HG03571 (cell line): Measurements from ENCODE around the gene NUCKS1.

ENCODE experiments used
- ATAC-seq: cut with Tn5 transposase; IDR thresholded peaks from one replicate; pipeline ENCODE4 v1.9.1; 2021; ENCODE audit not compliant: unreplicated experiment

NUCKS1 gene

DNA sequence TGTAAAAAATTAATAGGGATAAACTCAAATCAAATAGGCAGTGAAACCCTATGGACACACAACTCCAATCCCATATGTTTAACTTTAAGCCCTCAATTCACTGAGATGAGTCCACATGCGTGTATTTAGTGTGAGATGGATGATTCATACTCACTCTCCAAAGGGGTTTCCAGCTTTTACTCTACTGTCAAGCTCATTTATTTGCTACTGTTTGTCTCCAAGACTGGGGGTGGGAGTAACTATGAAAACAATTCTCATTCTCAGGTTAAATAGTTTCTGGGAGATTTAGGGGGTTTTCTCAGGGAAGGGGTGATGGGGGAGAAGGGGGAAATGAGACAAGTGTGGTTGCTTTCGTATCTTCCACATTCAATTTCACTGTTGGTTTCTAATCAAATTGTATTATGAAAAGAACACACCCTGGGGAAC, 22.6 kb upstream of the NUCKS1 start:
- ATAC-seq = peak; percentile 26

DNA sequence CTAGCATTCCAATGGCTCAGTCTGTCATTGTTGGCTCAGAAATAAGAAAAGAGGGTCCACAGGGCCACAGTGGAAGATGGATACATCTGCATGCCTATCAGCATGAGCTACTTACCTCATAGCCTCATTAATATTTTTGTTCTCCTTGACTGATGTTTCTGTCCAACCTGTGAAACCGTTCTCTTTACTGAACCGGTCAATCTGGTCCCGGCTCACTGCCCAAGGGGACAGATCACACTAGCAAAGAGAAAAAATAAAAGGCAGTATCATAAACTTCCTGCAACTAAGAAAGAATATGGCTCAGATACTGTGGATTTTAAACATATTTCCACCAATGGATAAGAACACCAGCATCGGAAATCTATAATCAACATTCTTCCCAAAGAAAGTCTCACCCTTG, 20.6 kb upstream of the NUCKS1 start:
- no peak for ATAC-seq

GRCh38 chr1:205769641-205770365, 19.8 kb upstream of the NUCKS1 start:
- no peak for ATAC-seq

DNA sequence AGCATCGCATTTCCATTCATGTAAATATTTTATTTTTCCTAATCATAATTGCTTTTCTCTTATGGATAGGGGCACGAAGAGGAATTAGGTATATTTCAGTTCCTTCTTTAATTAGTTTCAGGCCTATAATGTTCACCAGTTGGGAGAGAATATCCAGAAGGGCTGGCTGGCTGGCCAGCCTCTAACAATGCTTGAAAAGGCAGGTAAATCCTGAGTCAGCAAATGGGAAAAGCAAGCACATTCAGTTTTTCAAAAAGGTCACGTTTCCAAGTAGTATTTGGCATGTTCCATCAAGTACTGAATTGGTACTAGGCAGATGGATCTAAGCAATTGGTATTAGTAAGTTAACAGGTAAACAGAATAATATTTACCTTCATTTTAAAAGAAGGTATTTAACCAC, 17.3 kb upstream of the NUCKS1 start:
- ATAC-seq = no peak

- ATAC-seq = no peak
These were observed 16.6 kb upstream of the NUCKS1 start for GRCh38 chr1:205766570-205766969.

GRCh38 chr1:205766038-205766437, 16.1 kb upstream of the NUCKS1 start:
- no peak for ATAC-seq

GRCh38 chr1:205764578-205764977, 14.6 kb upstream of the NUCKS1 start:
- no peak for ATAC-seq

- no peak for ATAC-seq
These were observed 14.0 kb upstream of the NUCKS1 start for GRCh38 chr1:205763980-205764379.

DNA sequence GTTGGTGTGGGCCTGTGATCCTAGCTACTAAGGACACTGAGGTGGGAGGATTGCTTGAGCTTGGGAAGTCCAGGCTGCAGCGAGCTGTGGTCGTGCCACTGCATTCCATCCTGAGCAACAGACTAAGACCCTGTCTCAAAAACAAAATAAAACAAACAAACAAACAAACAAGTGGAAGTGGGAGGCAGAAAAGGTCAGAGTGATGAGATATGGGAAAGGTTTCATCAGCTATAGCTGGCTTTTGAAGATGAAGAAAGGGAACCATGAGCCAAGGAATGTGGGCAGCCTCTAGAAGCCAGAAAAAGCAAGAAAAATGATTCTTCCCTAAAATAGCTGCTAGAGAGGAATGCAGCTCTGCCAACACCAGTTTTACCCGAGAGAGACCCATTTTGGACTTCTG, 10.6 kb upstream of the NUCKS1 start:
- ATAC-seq = no peak

- no peak for ATAC-seq
These were observed 6.6 kb upstream of the NUCKS1 start for GRCh38 chr1:205756552-205756951.

- ATAC-seq = no peak
These were observed 4.9 kb upstream of the NUCKS1 start for GRCh38 chr1:205754857-205755256.

DNA sequence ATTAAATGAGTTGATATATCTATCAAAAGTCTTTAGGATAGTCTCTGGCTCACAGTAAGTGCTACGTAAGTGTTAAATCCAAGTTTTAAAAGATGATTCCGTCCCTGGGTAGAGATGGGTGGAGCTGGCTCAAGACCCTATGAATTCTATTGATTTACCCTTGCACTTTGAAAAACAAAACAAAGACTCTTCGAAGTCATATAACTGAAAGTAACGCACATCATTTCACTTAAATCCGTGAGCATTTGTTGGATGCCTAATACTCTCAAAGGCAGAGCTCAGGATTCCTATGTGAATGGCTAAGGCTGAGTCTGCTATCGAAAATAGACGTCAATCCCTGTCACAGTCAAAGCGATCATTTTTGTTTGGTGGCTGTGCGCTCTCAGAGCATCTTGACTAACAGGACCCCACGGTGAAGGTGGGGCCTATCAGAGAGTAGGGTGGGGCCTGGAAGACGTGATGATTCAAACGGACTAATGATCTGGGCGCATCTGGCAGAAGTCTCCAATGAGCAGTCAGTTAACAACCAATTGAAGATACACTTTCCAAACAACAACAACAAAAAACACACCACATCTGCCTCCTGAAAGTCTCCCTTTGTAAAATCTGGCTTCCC, 1.2 kb upstream of the NUCKS1 start:
- no peak for ATAC-seq

DNA sequence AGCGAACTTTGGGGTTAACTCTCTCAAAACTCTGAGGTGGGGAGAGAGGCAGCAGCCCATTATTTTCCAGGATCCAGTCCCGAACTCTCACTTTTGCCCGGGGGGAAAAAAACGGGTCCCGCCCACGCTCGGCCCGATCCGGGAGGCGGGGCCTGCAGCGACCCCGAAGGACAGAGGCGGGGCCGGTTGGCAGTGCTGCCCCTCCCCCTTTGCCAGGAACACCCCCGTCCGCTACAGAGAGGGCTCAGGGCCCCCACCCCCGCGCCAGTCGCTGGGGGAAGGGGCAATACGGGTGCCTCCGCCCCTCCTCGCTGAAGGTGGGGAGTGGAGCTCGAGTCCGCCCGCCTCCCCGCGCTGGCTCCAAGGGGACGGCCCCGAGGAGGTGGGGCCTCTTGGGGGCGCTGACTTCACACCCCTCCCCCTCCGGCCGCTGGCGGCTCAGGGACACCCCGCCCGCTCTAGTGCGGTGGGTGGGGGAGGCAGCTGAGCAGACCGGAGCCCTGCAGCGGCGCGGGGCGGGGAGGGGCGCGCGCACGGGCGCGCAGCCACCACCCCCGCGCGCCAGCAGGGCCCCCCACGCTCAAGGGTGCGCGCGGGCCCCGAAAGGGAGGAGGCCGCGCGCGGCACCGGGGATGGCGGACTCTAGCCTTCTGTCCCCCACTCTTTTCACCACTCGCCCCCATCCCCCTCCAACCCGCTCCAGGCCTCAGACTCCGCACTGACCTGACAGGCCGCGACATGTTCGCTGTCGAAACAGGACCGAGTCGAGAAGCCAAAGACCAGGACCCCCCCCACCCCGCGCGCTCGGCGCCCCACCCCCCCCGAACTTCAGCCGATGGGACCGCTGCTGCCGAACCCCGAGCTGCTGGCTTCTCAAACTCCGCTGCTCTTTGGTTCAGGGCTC, 496 bp downstream of the NUCKS1 start:
- ATAC-seq = peak; percentile 62

DNA sequence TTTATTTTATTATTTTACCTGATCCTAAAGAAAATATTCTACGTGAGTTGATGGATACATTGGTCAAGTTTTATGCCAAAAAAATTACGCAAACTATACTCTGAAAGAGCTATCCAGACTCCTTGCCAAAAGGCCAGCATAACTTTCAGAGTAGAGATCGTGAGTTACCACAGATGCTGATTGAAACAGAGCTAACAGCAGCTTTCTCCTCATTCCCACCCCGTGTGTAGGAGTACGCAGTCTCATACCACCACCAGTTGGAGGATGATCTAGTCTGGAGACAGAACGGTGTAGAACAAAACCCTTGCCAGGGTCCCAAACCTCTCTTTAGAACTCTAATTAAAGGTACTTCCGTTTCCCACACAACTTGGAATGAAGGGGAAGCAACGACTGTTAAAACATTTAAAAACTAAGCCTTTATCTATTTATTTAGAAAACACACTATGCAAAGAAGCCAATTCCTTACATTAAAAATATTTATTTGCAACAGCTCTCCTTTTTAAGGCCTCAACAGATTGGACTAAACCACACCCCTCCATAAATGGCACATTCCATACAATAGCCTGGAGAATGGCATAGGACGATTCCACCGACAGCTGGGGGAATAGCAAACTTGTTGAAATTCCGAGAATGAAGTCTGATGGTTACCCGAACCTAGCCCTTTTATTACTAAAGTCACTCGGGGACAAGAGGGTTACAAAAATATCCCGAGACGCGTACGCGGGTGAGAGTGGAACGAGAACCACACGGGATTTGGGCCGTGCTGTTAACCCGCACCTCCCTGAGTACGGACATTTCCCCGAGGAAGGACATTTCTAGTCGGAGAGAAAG, 1.4 kb downstream of the NUCKS1 start:
- ATAC-seq = peak; percentile 11

DNA sequence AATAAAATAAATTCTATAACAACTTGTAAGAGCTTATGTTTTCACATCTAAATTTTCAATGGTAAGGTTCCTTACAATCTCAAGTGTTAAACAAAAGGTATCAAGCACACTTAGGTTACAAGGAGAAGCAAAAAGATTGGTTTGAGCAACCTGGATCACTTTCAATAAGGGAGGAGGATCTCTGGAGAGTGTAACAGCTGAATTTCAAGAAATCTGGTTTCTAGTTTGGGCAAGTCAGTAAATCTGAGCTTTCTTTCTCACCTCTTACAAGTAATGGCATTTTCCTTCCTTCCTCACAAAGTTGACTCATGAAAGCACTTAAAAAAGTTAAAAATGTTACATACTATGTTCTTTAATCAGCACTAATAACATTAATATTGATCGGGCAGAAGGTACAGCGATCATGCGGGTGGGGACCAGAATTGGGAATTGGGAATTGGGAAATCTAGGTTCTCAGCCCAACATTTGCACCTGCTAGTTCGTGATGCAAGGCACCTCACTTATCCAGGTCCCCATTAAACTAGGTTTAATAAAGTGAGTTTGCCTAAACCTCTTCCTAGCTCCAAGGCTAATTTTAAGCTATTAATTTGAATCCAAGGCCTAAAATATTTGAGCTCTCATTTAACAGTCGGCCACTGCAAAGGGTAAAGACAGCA, 3.1 kb downstream of the NUCKS1 start:
- ATAC-seq = no peak

DNA sequence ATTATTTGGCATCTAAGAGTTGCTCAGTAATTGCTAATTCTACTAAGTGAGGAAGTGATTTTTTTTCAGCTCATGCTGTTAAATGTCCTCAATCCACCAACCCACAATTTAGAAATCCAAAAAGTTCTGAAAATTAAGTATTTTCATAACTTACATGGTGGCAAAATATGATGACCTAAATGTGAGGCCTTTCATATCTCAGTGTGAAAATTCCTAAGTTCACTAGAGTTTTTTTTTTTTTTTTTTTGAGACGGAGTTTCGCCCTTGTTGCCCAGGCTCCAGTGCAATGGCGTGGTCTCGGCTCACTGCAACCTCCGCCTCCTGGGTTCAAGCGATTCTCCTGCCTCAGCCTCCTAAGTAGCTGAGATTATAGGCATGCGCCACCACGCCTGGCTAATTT, 5.6 kb downstream of the NUCKS1 start:
- no peak for ATAC-seq

DNA sequence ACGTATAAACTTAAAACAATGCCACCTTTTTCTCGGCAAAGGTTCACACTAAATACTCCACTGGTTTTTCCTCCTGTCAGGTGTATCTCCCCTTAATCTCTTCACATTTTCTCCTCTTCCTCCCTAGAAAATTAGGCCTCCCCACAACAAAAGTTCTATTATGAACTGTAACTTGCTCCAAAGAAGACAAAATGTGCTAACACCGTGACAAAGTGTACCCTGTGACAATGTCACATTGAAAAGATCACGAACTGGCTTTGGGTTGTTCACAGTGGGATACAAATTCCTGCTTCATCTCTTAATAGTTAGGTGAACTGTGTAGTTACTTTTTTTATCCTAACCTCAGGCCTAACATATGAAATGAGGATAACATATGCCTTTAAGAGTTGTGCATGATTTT, 6.0 kb downstream of the NUCKS1 start:
- no peak for ATAC-seq

DNA sequence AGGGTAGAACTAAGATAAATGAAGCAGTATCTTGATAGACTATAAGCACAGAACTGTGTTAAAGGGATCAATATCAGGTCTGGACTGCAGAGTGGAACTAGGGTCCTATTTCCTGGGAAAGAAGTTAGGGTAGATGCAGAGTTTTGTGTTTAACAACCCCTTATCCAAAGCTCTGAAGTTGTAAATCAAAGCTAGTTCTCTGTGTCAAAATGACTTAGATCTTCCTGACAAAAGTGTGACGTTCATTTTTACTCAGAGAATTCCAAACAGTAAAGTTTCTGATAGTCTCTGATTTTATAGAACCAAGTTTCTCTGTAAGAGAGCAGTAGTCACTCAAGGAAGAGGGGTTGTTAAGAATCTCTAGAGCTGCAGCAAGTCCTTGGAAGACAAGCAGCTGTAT, 8.3 kb downstream of the NUCKS1 start:
- no peak for ATAC-seq

GRCh38 chr1:205739348-205740160, 10.4 kb downstream of the NUCKS1 start:
- no peak for ATAC-seq

DNA sequence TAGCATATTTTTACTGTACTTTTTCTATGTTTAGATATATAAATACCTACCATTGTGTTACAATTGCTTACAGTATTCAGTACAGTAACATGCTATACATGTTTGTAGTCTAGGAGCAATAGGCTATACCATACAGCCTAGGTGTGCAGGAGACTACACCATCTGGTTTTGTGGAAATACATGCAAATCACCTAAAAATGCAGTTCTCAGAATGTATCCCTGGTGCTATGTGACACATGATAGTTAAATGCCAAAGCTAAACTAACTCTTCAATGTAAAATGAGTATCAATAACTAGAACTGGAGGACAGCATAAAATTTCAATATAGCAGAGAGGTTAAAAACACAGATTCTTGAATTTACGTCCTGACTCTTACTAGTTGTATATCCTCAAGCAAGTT, 14.8 kb downstream of the NUCKS1 start:
- no peak for ATAC-seq
